Measurements from ENCODE around the gene CDH23. TPM values are rescaled to one million over a fixed set of nuclear protein-coding genes. Genes with fewer than 3 reads are reported as not detected.

Gene CDH23
- polyA plus RNA-seq, 2 of the 4 experiments (the other 2 are of a cell fraction), result 1.1 to 2.3 TPM

- FAIRE-seq (no peak), ATAC-seq (no peak), DNase-seq (ENCODE audit: low read depth in 1 of 2, low spot score in 1 of 2) (no peak)
- ChIA-PET CTCF (interaction anchor here (1.2 to 9.3 kb wide), 8 partner anchors 8 to 387 kb away, joined by 3 to 133 read pairs (median 6); partner anchors contain the start of genes CDH23 and SLC29A3), POLR2A (no interaction called here)
- H3K4me3 ChIP-seq, result no peak overlapping the region
- TF ChIP-seq RAD21 (conservative IDR thresholded peaks at IDR 0.05 in 1 of 2, IDR thresholded peaks at IDR 0.05 in 1 of 2) (0 out of 5 replicates have a peak, but pooled peaks of 1 of the 2 experiments have one; percentile 11), BHLHE40 (IDR thresholded peaks at IDR 0.05; ENCODE audit: low read depth, low read length) (no peak)
- no peak overlapping the region for H3K4me2 ChIP-seq
- H3K9me3 ChIP-seq, result no peaks in the 10 kb centered on the region
- no peak overlapping the region for H3K27ac ChIP-seq
- 62% methylated on average over 11 of the region's 11 CpGs for WGBS (ENCODE audit: missing lambda C conversion rate)
- peaks cover 3% of the 10 kb centered on the region; the same call in 2 of the 3 replicates for H3K4me1 ChIP-seq
Measured at GRCh38 chr10:71703577-71703976, 306.9 kb downstream of the CDH23 start.

- no peak for DNase-seq (ENCODE audit: low read depth in 1 of 2, low spot score in 1 of 2)
- Histone ChIP-seq H3K27ac (no peak overlapping the region), H3K4me3 (no peak overlapping the region), H3K9me3 (no peaks in the 10 kb centered on the region), H3K4me1 (peaks cover 11% of the 10 kb centered on the region; the same call in 2 of the 3 replicates), H3K4me2 (no peak overlapping the region)
- FAIRE-seq, result no peak
- POLR2A ChIA-PET, result interaction anchor here (1.1 kb wide), 1 partner anchor 386 kb away, joined by 5 read pairs; the partner anchor contains the start of gene SLC29A3
- CTCF ChIA-PET, result interaction anchor here (0.8 to 9.3 kb wide), 13 partner anchors 9 to 388 kb away, joined by 3 to 133 read pairs (median 3); partner anchors contain the start of genes CDH23 and SLC29A3
- no peak for ATAC-seq
- 94% methylated on average over 15 of the region's 18 CpGs for WGBS (ENCODE audit: missing lambda C conversion rate)
- TF ChIP-seq ZFP36 (IDR thresholded peaks at IDR 0.05; ENCODE audit: borderline replicate concordance, partially characterized antibody) (no peak), EHMT2 (IDR thresholded peaks at IDR 0.05; ENCODE audit: low read depth) (no peak), TFCP2L1 (CRISPR knock-in tag; IDR thresholded peaks at IDR 0.05) (no peak), HOXB5 (CRISPR knock-in tag; IDR thresholded peaks at IDR 0.05) (no peak), MAX (IDR thresholded peaks at IDR 0.05) (no peak), NFE2L2 (conservative IDR thresholded peaks at IDR 0.05; ENCODE audit: low read length) (no peak), HEYL (CRISPR knock-in tag; IDR thresholded peaks at IDR 0.05) (no peak), ELK1 (IDR thresholded peaks at IDR 0.05; ENCODE audit: low read depth, low read length) (no peak), FOXS1 (CRISPR knock-in tag; IDR thresholded peaks at IDR 0.05) (no peak), SMC3 (IDR thresholded peaks at IDR 0.05) (no peak), MYC (IDR thresholded peaks at IDR 0.05; ENCODE audit: borderline replicate concordance, low read length) (no peak), ZSCAN20 (CRISPR knock-in tag; IDR thresholded peaks at IDR 0.05) (no peak), RFX5 (IDR thresholded peaks at IDR 0.05) (no peak), KDM5A (IDR thresholded peaks at IDR 0.05) (no peak), JUNB (IDR thresholded peaks at IDR 0.05) (no peak), ESRRA (IDR thresholded peaks at IDR 0.05; ENCODE audit: borderline replicate concordance, low read length) (no peak), TP53 (CRISPR knock-in tag; IDR thresholded peaks at IDR 0.05) (no peak)
Measured at GRCh38 chr10:71704816-71705215, 308.1 kb downstream of the CDH23 start.

DNA sequence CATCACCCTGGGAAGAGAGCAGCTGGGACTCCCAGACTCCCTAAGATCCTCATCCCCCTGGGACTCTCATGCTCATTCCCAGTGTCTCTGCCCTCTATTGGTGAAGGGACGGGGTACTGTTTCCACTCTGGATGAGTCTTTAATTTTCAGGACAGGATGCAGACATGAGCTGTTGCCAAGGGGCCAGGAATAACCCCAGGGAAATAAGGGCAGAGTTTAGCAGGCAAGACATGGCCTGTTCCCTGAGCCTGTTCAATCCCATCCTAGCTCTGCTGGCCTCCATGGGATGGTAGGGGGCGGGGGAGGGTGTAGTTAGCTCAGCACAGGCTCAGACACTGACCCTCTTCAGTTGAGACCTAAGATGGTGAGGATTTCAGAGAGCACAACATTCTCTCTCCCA lies 308.9 kb downstream of the CDH23 start:
- no peak for FAIRE-seq
- ChIA-PET CTCF (interaction anchor here (0.7 to 9.3 kb wide), 17 partner anchors 10 to 389 kb away, joined by 3 to 133 read pairs (median 4); partner anchors contain the start of genes C10orf105, CDH23, SLC29A3 and VSIR), POLR2A (interaction anchor here (1.1 kb wide), 1 partner anchor 387 kb away, joined by 5 read pairs; the partner anchor contains the start of gene SLC29A3)
- Histone ChIP-seq H3K27ac (no peak overlapping the region), H3K9me3 (no peaks in the 10 kb centered on the region), H3K4me1 (peaks cover 11% of the 10 kb centered on the region; the same call in 2 of the 3 replicates), H3K4me2 (no peak overlapping the region), H3K4me3 (no peak overlapping the region)
- WGBS (ENCODE audit: missing lambda C conversion rate), result 54% methylated on average over 1 of the region's 2 CpGs
- TF ChIP-seq RAD21 (conservative IDR thresholded peaks at IDR 0.05 in 1 of 2, IDR thresholded peaks at IDR 0.05 in 1 of 2) (no peak), NR3C1 (IDR thresholded peaks at IDR 0.05) (no peak), POLR2A (IDR thresholded peaks at IDR 0.05; ENCODE audit: low read length) (no peak), ZSCAN20 (CRISPR knock-in tag; IDR thresholded peaks at IDR 0.05) (no peak), PHF8 (IDR thresholded peaks at IDR 0.05; ENCODE audit: borderline replicate concordance, low read depth) (no peak), BHLHE40 (IDR thresholded peaks at IDR 0.05; ENCODE audit: low read depth, low read length) (no peak), BCL3 (IDR thresholded peaks at IDR 0.05) (no peak)
- TF ChIP-seq, protein P1, sequence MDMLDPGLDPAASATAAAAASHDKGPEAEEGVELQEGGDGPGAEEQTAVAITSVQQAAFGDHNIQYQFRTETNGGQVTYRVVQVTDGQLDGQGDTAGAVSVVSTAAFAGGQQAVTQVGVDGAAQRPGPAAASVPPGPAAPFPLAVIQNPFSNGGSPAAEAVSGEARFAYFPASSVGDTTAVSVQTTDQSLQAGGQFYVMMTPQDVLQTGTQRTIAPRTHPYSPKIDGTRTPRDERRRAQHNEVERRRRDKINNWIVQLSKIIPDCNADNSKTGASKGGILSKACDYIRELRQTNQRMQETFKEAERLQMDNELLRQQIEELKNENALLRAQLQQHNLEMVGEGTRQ (IDR thresholded peaks at IDR 0.05), result no peak
- no peak for DNase-seq (ENCODE audit: low read depth in 1 of 2, low spot score in 1 of 2)
- ATAC-seq, result peak in 1 of 2 experiments; percentile 8; a peak in 1 of 6 replicates

All from A549 (cell line).